Measurements from ENCODE around the gene ATP5PO. TPM values are rescaled to one million over a fixed set of nuclear protein-coding genes. Genes with fewer than 3 reads are reported as not detected.

The ATP5PO gene
- total RNA-seq, 1 experiment from 2014 or later = 190 TPM

DNA sequence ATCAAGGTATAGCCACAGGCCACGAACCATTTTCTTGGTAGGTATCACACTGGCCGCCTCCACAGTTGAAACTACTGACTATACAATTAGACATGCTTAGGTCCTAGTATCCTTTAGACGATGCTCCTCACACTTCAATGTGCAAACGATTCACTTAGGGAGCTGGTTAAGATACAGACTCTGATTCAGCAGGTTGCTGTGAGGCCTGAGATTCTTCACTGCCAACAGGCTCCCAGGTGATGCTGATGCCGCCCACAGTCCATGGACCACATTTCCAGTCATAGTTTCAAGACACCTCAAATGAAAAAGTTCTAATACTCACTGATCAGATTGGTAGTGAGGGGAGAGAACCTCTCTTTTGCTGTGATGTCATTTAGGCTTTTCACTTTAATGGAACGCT lies 6.8 kb downstream of the ATP5PO start:
- Histone ChIP-seq H3K4me1 (ENCODE audit: control insufficient read depth, insufficient read depth, low read length) (no peaks in the 10 kb centered on the region), H3K27me3 (ENCODE audit: control insufficient read depth, insufficient read depth, low read length) (no peaks in the 10 kb centered on the region), H3K4me3 (ENCODE audit: low read depth in 2 of 2, low read length in 2 of 2) (no peak overlapping the region), H3K27ac (ENCODE audit: low read length) (no peak overlapping the region), H3K9me3 (ENCODE audit: control insufficient read depth, insufficient read depth, low read depth, low read length) (no peaks in the 10 kb centered on the region), H3K36me3 (ENCODE audit: control insufficient read depth, insufficient read depth, low read length) (peaks cover 11% of the 10 kb centered on the region; the same call in 1 of the 2 replicates)
- no TSS peak for BruUV-seq (replicated peaks)
- TF ChIP-seq POLR2AphosphoS5 (IDR thresholded peaks at IDR 0.05; ENCODE audit: low read depth, low read length) (no peak), SIN3A (IDR thresholded peaks at IDR 0.05; ENCODE audit: borderline replicate concordance, insufficient read depth, low read depth, low read length) (no peak), TCF7L2 (IDR thresholded peaks at IDR 0.05; ENCODE audit: low read depth, low read length) (no peak)
- TF ChIP-seq, protein P1, sequence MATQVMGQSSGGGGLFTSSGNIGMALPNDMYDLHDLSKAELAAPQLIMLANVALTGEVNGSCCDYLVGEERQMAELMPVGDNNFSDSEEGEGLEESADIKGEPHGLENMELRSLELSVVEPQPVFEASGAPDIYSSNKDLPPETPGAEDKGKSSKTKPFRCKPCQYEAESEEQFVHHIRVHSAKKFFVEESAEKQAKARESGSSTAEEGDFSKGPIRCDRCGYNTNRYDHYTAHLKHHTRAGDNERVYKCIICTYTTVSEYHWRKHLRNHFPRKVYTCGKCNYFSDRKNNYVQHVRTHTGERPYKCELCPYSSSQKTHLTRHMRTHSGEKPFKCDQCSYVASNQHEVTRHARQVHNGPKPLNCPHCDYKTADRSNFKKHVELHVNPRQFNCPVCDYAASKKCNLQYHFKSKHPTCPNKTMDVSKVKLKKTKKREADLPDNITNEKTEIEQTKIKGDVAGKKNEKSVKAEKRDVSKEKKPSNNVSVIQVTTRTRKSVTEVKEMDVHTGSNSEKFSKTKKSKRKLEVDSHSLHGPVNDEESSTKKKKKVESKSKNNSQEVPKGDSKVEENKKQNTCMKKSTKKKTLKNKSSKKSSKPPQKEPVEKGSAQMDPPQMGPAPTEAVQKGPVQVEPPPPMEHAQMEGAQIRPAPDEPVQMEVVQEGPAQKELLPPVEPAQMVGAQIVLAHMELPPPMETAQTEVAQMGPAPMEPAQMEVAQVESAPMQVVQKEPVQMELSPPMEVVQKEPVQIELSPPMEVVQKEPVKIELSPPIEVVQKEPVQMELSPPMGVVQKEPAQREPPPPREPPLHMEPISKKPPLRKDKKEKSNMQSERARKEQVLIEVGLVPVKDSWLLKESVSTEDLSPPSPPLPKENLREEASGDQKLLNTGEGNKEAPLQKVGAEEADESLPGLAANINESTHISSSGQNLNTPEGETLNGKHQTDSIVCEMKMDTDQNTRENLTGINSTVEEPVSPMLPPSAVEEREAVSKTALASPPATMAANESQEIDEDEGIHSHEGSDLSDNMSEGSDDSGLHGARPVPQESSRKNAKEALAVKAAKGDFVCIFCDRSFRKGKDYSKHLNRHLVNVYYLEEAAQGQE (IDR thresholded peaks at IDR 0.05; ENCODE audit: insufficient read depth in 1 of 2, low read depth in 2 of 2, low read length in 1 of 2) = no peak
- TF ChIP-seq, protein P2, sequence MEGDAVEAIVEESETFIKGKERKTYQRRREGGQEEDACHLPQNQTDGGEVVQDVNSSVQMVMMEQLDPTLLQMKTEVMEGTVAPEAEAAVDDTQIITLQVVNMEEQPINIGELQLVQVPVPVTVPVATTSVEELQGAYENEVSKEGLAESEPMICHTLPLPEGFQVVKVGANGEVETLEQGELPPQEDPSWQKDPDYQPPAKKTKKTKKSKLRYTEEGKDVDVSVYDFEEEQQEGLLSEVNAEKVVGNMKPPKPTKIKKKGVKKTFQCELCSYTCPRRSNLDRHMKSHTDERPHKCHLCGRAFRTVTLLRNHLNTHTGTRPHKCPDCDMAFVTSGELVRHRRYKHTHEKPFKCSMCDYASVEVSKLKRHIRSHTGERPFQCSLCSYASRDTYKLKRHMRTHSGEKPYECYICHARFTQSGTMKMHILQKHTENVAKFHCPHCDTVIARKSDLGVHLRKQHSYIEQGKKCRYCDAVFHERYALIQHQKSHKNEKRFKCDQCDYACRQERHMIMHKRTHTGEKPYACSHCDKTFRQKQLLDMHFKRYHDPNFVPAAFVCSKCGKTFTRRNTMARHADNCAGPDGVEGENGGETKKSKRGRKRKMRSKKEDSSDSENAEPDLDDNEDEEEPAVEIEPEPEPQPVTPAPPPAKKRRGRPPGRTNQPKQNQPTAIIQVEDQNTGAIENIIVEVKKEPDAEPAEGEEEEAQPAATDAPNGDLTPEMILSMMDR (IDR thresholded peaks at IDR 0.05) = no peak
- ChIA-PET POLR2A (no interaction called here), CTCF (no interaction called here)
- DNase-seq (ENCODE audit: low read depth, low spot score) (no peak), ATAC-seq (no peak)
- in situ Hi-C loops (cut with HindIII; ENCODE audit: low pct_unique_long_range_greater_than_20kb, low sequenced_read_pairs) (no loop called here), intact Hi-C loops (cut with micrococcal nuclease; ENCODE audit: unreplicated experiment) (no loop called here)

DNA sequence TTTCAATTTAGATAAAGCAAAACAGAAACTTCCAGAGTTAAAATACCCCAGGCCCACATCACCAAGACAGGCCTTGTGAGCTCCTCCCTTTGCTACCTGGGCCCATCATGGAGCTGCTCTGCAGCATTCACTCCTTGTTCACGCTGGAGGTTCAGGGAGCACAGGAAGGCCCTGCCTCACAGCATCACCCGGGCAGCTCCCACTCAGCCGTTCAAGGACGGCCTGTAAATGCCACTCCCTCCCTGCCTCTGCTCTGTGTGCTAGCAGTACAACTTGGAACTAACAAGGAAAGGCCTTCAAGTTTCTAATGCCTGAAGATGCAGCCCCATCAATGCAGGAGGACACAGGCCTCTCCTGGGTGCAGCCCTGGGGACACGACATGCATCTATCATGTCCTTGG lies 11.6 kb downstream of the ATP5PO start:
- Histone ChIP-seq H3K27ac (ENCODE audit: low read length) (no peak overlapping the region), H3K4me1 (ENCODE audit: control insufficient read depth, insufficient read depth, low read length) (no peaks in the 10 kb centered on the region; the same call in 1 of the 2 replicates), H3K4me3 (ENCODE audit: low read depth in 2 of 2, low read length in 2 of 2) (no peak overlapping the region), H3K27me3 (ENCODE audit: control insufficient read depth, insufficient read depth, low read length) (no peaks in the 10 kb centered on the region), H3K9me3 (ENCODE audit: control insufficient read depth, insufficient read depth, low read depth, low read length) (no peaks in the 10 kb centered on the region), H3K36me3 (ENCODE audit: control insufficient read depth, insufficient read depth, low read length) (peaks cover 4% of the 10 kb centered on the region)
- intact Hi-C loops (cut with micrococcal nuclease; ENCODE audit: unreplicated experiment) (no loop called here), in situ Hi-C loops (cut with HindIII; ENCODE audit: low pct_unique_long_range_greater_than_20kb, low sequenced_read_pairs) (no loop called here)
- no TSS peak for BruUV-seq (replicated peaks)
- CTCF ChIA-PET = no interaction called here
- TF ChIP-seq TCF7L2 (IDR thresholded peaks at IDR 0.05; ENCODE audit: low read depth, low read length) (no peak), POLR2AphosphoS5 (IDR thresholded peaks at IDR 0.05; ENCODE audit: low read depth, low read length) (no peak), SIN3A (IDR thresholded peaks at IDR 0.05; ENCODE audit: borderline replicate concordance, insufficient read depth, low read depth, low read length) (no peak)
- TF ChIP-seq, protein P2 (IDR thresholded peaks at IDR 0.05) = no peak
- TF ChIP-seq, protein P1 (IDR thresholded peaks at IDR 0.05; ENCODE audit: insufficient read depth in 1 of 2, low read depth in 2 of 2, low read length in 1 of 2) = no peak
- ATAC-seq (no peak), DNase-seq (ENCODE audit: low read depth, low spot score) (no peak)
- POLR2A ChIA-PET = no interaction called here
